HepG2 (cell line): Measurements from ENCODE around the gene DEUP1. TPM values are rescaled to one million over a fixed set of nuclear protein-coding genes. Genes with fewer than 3 reads are reported as not detected.

ENCODE experiments used
- ATAC-seq: fragments of 200-7000 bp; cut with Tn5 transposase; 3 replicates; pipeline ENCODE4 v1.9.1; 2020; ENCODE audit warnings: mild to moderate bottlenecking, moderate library complexity
- BruUV-seq: library from RNA; stranded (reverse); fragments of 400-500 nt; replicated peaks from 2 replicates; lab custom pipeline; 2021; lab: Mats Ljungman, UMichigan
- CTCF ChIA-PET: fragments of 300-600 bp; formaldehyde crosslinking; extraction: SDS; loops from one replicate; lab custom pipeline; 2021; ENCODE audit warnings: low total read pairs, inconsistent platforms, low intra/inter-chr PET ratio; lab: Yijun Ruan, JAX
- POLR2A ChIA-PET: fragments of 350-600 bp; sonication (Branson Sonifier 250); formaldehyde crosslinking; loops from one replicate; lab custom pipeline; 2020; ENCODE audit warnings: antibody characterized with exemption, inconsistent platforms; lab: Yijun Ruan, JAX
- DNase-seq: peaks from one replicate; pipeline ENCODE4 v3.0.0-alpha.2; 2015; ENCODE audit warnings: low spot score
- FAIRE-seq: peaks from 3 replicates; lab custom pipeline; 2011; peaks lifted over from hg19 to GRCh38; lab: Jason Lieb, UNC
- H2AFZ ChIP-seq: one replicate; pipeline ENCODE4 v1.6.1; 2011; ENCODE audit warnings: low read length, inconsistent platforms
- H3K27ac ChIP-seq: fragments of 300-600 bp; 3 replicates; pipeline ENCODE4 v1.8.0; 2011; ENCODE audit warnings: mixed run types, mild to moderate bottlenecking, mixed read lengths, low read length, inconsistent platforms; ENCODE audit not compliant: insufficient read depth; ENCODE audit errors: extremely low read length
- H3K27me3 ChIP-seq, 2 experiments: fragments of 200-600 bp in 1 of 2; 2 replicates in 1 of 2; 3 replicates in 1 of 2; pipeline versions ENCODE4 v1.6.0 to v1.8.0; 2011; ENCODE audit warnings: low read length in 2 of 2, mild to moderate bottlenecking in 2 of 2, moderate library complexity in 2 of 2, inconsistent platforms in 1 of 2; ENCODE audit not compliant: insufficient read depth in 2 of 2, control insufficient read depth in 1 of 2
- H3K36me3 ChIP-seq, 2 experiments: fragments of 200-600 bp in 1 of 2; replicated peaks in 1 of 2; 2 replicates in 1 of 2; 3 replicates in 1 of 2; pipeline versions ENCODE4 v1.5.1 to v1.8.0; 2011; ENCODE audit warnings: low read length in 2 of 2, inconsistent platforms in 1 of 2; ENCODE audit not compliant: insufficient read depth in 2 of 2, control insufficient read depth in 1 of 2
- H3K4me1 ChIP-seq: 2 replicates; pipeline ENCODE4 v1.5.1; 2012; ENCODE audit warnings: low read length, inconsistent platforms; ENCODE audit not compliant: insufficient read depth
- H3K4me2 ChIP-seq: 2 replicates; pipeline ENCODE4 v1.6.0; 2011; ENCODE audit warnings: low read depth, low read length, inconsistent platforms
- H3K4me3 ChIP-seq, 3 experiments: fragments of 200-600 bp in 1 of 3; sonication (generic), shearing (Covaris generic) in 1 of 3; replicated peaks in 1 of 3; 2 replicates each; pipeline ENCODE4 v1.5.1; 2011 to 2016; ENCODE audit warnings: low read length in 3 of 3, inconsistent platforms in 2 of 3, low read depth in 2 of 3, mild to moderate bottlenecking in 2 of 3, control low read depth in 1 of 3, mixed read lengths in 1 of 3; ENCODE audit not compliant: insufficient read depth in 1 of 3
- H3K79me2 ChIP-seq: one replicate; pipeline ENCODE4 v1.6.1; 2011; ENCODE audit warnings: low read length, inconsistent platforms; ENCODE audit not compliant: insufficient read depth
- H3K9ac ChIP-seq: 2 replicates; pipeline ENCODE4 v1.6.0; 2011; ENCODE audit warnings: mild to moderate bottlenecking, low read depth, low read length, inconsistent platforms; ENCODE audit not compliant: insufficient read depth
- H3K9me3 ChIP-seq: 2 replicates; pipeline ENCODE4 v1.5.1; 2012; ENCODE audit warnings: mild to moderate bottlenecking, low read length
- H4K20me1 ChIP-seq: 2 replicates; pipeline ENCODE4 v1.6.0; 2011; ENCODE audit warnings: inconsistent platforms, mild to moderate bottlenecking, low read length, moderate library complexity; ENCODE audit not compliant: insufficient read depth
- HNRNPH1 ChIP-seq: fragments of 200-400 bp; formaldehyde crosslinking; optimal IDR thresholded peaks from 2 replicates; pipeline ENCODE3; 2017; ENCODE audit warnings: mild to moderate bottlenecking, low read depth, low read length
- KDM6A ChIP-seq: IDR thresholded peaks from 2 replicates; pipeline ENCODE4 v1.6.1; 2016; ENCODE audit warnings: low read depth
- RBFOX2 ChIP-seq: fragments of 200-400 bp; formaldehyde crosslinking; IDR thresholded peaks from 2 replicates; pipeline ENCODE4 v1.6.1; 2017; ENCODE audit warnings: low read depth, mild to moderate bottlenecking, low read length
- RFX3 ChIP-seq: IDR thresholded peaks from 2 replicates; pipeline ENCODE4 v1.6.1; 2016; ENCODE audit warnings: missing biosample characterization, missing genetic modification reagents
- TCF7 ChIP-seq: sonication (generic); IDR thresholded peaks from 2 replicates; pipeline ENCODE4 v1.6.1; 2016; ENCODE audit warnings: antibody characterized with exemption, low read depth
- ZNF235 ChIP-seq: sonication (generic); formaldehyde crosslinking; IDR thresholded peaks from 2 replicates; pipeline ENCODE4 v1.8.1; 2023; ENCODE audit warnings: mild to moderate bottlenecking, missing genetic modification reagents, borderline replicate concordance
- ZNF709 ChIP-seq: sonication (generic); formaldehyde crosslinking; IDR thresholded peaks from 2 replicates; pipeline ENCODE4 v1.5.0; 2020; ENCODE audit warnings: mild to moderate bottlenecking, missing genetic modification reagents
- ZNF746 ChIP-seq: sonication (generic); formaldehyde crosslinking; IDR thresholded peaks from 2 replicates; pipeline ENCODE4 v1.8.0; 2022; ENCODE audit warnings: mild to moderate bottlenecking, missing genetic modification reagents
- in situ Hi-C: cut with HindIII; loops from 2 replicates; pipeline ENCODE4 v1.10.0; 2017; ENCODE audit warnings: low pct_unique_long_range_greater_than_20kb; ENCODE audit not compliant: extremely low pct_ligation_motif_present
- intact Hi-C: fragments of 100-400 bp; cut with micrococcal nuclease; formaldehyde crosslinking; loops from one replicate; pipeline ENCODE4 v1.10.0; 2022; ENCODE audit not compliant: unreplicated experiment
- polyA plus RNA-seq, 8 experiments: library from polyadenylated mRNA; depleted of rRNA in 3 of 8; stranded (reverse) in 7 of 8; unstranded in 1 of 8; fragments of >200 nt; fragmentation: Illumina TruSeq in 4 of 8; extraction: Trizol in 4 of 8; gene quantifications; 2 replicates each; pipeline versions ENCODE4 v1.2.1 to v1.2.3, GENCODE V29; 2011 to 2016; ENCODE audit warnings: low read depth in 4 of 8, missing spikeins in 1 of 8, mixed read lengths in 1 of 8; ENCODE audit not compliant: insufficient read depth in 1 of 8
- total RNA-seq, 5 experiments: library from RNA; depleted of rRNA; stranded (reverse); fragments of >200 nt; fragmentation: Illumina TruSeq; extraction: Trizol; gene quantifications; 2 replicates each; pipeline ENCODE4 v1.2.3, GENCODE V29; 2016; ENCODE audit warnings: low read depth in 1 of 5
- TF ChIP-seq, protein P1 (sequence below): sonication (generic); formaldehyde crosslinking; IDR thresholded peaks from 2 replicates; pipeline ENCODE4 v1.4.0; 2020; ENCODE audit warnings: missing genetic modification reagents, borderline replicate concordance
- TF ChIP-seq, protein P2 (sequence below): sonication (generic); formaldehyde crosslinking; IDR thresholded peaks from 2 replicates; pipeline ENCODE4 v1.8.1; 2023; ENCODE audit warnings: missing genetic modification reagents, mild to moderate bottlenecking, borderline replicate concordance
- TF ChIP-seq, protein P3 (sequence below): sonication (generic); formaldehyde crosslinking; conservative IDR thresholded peaks from 2 replicates; pipeline ENCODE4 v1.8.0; 2022; ENCODE audit warnings: missing genetic modification reagents

Gene DEUP1
- total and polyA plus RNA-seq, 2 of the 13 experiments (the other 11 are each of a cell fraction or from before 2014, with no cell fraction given) = not detected

DNA sequence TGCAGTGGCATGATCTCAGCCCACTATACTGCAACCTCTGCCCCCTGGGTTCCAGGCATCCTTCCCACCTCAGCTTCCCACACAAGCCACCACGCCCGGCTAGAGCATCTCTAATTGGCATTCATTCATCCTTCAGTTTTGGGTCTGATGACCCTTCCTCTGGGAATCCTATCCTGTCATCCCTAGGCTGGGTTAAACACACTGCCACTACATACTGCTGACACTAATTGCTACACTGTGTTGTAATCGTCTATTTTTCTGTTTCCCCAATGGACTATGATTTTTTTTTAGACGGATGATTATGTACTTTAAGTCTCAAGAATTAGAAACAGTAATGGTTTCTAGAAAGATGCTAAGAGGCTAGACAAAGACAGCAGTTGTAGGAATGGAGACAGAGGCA lies 62.8 kb downstream of the DEUP1 start (continued):
- no peak for TF ChIP-seq TCF7
- no peak for TF ChIP-seq ZNF235 (CRISPR knock-in tag)

DNA sequence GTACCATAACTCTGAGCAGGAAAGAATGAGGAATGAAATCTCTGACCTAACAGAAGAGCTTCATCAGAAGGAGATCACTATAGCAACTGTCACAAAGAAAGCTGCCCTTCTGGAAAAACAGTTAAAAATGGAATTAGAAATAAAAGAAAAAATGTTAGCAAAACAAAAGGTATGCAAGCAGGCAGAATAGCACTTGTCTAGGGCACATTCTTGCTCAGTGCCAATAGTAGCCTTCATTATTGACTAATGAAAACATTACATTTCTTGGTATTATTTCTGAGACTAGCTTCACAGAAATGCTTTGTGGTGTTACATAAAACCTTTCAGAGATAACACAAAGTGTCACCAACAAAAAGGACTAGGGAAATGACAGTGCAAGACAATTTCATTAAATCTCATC lies 63.9 kb downstream of the DEUP1 start:
- Histone ChIP-seq H3K9me3 (no peaks in the 10 kb centered on the region), H3K4me1 (no peaks in the 10 kb centered on the region), H3K9ac (no peak overlapping the region), H3K36me3 (no peaks in the 10 kb centered on the region), H3K4me2 (no peak overlapping the region), H4K20me1 (no peaks in the 10 kb centered on the region), H3K27me3 (peaks cover 1 to 4% of the 10 kb centered on the region in 2 experiments; a peak in 1 of 5 replicates), H3K79me2 (no peaks in the 10 kb centered on the region), H3K4me3 (no peak overlapping the region), H2AFZ (no peak overlapping the region), H3K27ac (no peak overlapping the region)
- ATAC-seq (no peak), DNase-seq (no peak), FAIRE-seq (no peak)
- CTCF ChIA-PET = no interaction called here
- POLR2A ChIA-PET = no interaction called here
- in situ Hi-C loops = no loop called here
- intact Hi-C loops = no loop called here
- no TSS peak for BruUV-seq
- TF ChIP-seq, protein P1, sequence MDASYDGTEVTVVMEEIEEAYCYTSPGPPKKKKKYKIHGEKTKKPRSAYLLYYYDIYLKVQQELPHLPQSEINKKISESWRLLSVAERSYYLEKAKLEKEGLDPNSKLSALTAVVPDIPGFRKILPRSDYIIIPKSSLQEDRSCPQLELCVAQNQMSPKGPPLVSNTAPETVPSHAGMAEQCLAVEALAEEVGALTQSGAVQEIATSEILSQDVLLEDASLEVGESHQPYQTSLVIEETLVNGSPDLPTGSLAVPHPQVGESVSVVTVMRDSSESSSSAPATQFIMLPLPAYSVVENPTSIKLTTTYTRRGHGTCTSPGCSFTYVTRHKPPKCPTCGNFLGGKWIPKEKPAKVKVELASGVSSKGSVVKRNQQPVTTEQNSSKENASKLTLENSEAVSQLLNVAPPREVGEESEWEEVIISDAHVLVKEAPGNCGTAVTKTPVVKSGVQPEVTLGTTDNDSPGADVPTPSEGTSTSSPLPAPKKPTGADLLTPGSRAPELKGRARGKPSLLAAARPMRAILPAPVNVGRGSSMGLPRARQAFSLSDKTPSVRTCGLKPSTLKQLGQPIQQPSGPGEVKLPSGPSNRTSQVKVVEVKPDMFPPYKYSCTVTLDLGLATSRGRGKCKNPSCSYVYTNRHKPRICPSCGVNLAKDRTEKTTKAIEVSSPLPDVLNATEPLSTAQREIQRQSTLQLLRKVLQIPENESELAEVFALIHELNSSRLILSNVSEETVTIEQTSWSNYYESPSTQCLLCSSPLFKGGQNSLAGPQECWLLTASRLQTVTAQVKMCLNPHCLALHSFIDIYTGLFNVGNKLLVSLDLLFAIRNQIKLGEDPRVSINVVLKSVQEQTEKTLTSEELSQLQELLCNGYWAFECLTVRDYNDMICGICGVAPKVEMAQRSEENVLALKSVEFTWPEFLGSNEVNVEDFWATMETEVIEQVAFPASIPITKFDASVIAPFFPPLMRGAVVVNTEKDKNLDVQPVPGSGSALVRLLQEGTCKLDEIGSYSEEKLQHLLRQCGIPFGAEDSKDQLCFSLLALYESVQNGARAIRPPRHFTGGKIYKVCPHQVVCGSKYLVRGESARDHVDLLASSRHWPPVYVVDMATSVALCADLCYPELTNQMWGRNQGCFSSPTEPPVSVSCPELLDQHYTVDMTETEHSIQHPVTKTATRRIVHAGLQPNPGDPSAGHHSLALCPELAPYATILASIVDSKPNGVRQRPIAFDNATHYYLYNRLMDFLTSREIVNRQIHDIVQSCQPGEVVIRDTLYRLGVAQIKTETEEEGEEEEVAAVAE (CRISPR knock-in tag) = no peak
- TF ChIP-seq ZNF709 (CRISPR knock-in tag) = no peak
- no peak for TF ChIP-seq HNRNPH1
- no peak for TF ChIP-seq KDM6A (CRISPR knock-in tag)
- no peak for TF ChIP-seq RBFOX2
- TF ChIP-seq, protein P2, sequence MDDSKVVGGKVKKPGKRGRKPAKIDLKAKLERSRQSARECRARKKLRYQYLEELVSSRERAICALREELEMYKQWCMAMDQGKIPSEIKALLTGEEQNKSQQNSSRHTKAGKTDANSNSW (CRISPR knock-in tag) = no peak
- no peak for TF ChIP-seq RFX3 (CRISPR knock-in tag)
- TF ChIP-seq ZNF746 (CRISPR knock-in tag) = no peak
- TF ChIP-seq, protein P3, sequence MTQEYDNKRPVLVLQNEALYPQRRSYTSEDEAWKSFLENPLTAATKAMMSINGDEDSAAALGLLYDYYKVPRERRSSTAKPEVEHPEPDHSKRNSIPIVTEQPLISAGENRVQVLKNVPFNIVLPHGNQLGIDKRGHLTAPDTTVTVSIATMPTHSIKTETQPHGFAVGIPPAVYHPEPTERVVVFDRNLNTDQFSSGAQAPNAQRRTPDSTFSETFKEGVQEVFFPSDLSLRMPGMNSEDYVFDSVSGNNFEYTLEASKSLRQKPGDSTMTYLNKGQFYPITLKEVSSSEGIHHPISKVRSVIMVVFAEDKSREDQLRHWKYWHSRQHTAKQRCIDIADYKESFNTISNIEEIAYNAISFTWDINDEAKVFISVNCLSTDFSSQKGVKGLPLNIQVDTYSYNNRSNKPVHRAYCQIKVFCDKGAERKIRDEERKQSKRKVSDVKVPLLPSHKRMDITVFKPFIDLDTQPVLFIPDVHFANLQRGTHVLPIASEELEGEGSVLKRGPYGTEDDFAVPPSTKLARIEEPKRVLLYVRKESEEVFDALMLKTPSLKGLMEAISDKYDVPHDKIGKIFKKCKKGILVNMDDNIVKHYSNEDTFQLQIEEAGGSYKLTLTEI (CRISPR knock-in tag) = no peak
